ENCODE measurements around the gene TBCD. TPM values are rescaled to one million over a fixed set of nuclear protein-coding genes. Genes with fewer than 3 reads are reported as not detected.

The TBCD gene
- total RNA-seq, 2 donors from 2014 or later: 64.0 to 123 TPM

DNA sequence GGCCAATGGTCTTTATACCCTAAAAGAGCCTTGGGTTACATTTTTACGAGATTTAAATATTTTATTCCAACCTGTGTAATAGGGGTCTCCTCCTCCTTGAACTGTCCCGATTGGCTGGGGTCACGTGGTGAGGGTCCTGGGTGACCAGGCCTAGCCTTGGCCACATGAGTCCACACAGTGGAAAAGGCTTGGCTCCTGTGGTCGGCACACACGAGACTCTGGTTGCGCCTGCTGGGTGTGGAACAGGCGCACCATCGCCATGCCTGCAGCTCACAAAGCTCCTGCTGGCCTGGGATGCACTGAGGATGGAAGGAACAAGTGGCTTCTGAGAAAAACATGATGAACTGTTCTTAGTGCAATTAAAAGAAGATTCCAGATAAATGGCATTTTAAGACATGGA lies 191.9 kb downstream of the TBCD start:
- no peak for DNase-seq (ENCODE audit: low spot score)
- no peak overlapping the region for H3K27ac ChIP-seq
- no peaks in the 10 kb centered on the region for H3K27me3 ChIP-seq (replicated peaks; ENCODE audit: insufficient read depth)
- intact Hi-C loops (cut with DNase I): no loop called here
- no peak overlapping the region for H3K4me3 ChIP-seq
- H3K36me3 ChIP-seq: peaks cover 8 to 22% of the 10 kb centered on the region in 2 donors
- no peaks in the 10 kb centered on the region for H3K9me3 ChIP-seq
- TF ChIP-seq POLR2A (IDR thresholded peaks at IDR 0.05) (no peak), POLR2AphosphoS5 (IDR thresholded peaks at IDR 0.05) (no peak)
- TF ChIP-seq, protein P1, sequence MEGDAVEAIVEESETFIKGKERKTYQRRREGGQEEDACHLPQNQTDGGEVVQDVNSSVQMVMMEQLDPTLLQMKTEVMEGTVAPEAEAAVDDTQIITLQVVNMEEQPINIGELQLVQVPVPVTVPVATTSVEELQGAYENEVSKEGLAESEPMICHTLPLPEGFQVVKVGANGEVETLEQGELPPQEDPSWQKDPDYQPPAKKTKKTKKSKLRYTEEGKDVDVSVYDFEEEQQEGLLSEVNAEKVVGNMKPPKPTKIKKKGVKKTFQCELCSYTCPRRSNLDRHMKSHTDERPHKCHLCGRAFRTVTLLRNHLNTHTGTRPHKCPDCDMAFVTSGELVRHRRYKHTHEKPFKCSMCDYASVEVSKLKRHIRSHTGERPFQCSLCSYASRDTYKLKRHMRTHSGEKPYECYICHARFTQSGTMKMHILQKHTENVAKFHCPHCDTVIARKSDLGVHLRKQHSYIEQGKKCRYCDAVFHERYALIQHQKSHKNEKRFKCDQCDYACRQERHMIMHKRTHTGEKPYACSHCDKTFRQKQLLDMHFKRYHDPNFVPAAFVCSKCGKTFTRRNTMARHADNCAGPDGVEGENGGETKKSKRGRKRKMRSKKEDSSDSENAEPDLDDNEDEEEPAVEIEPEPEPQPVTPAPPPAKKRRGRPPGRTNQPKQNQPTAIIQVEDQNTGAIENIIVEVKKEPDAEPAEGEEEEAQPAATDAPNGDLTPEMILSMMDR (IDR thresholded peaks at IDR 0.05): no peak
- 90% methylated on average over 8 of the region's 8 CpGs for WGBS
- H3K4me1 ChIP-seq (replicated peaks): no peaks in the 10 kb centered on the region

DNA sequence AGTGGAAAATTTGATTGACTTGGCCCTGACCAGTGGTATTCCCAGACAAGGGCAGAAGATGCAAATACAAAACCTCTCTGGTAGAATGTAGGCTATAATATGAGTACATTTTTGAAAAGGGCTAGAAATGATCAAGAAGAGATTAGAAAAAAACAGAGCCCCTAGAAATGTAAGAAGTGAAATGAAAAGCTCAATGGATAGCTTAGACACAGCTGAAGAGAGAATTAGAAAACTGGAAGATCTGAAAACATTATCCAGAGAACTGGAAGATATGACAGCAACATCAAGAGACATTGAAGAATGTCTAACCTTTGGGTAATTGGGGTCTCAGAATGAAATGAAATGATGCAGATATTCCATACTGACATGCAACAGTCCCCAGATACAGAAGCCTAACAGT lies 193.1 kb downstream of the TBCD start:
- intact Hi-C loops (cut with DNase I): no loop called here
- TF ChIP-seq POLR2A (IDR thresholded peaks at IDR 0.05) (no peak), POLR2AphosphoS5 (IDR thresholded peaks at IDR 0.05) (no peak)
- TF ChIP-seq, protein P1 (IDR thresholded peaks at IDR 0.05): no peak
- Histone ChIP-seq H3K36me3 (peaks cover 8 to 22% of the 10 kb centered on the region in 2 donors), H3K27me3 (replicated peaks; ENCODE audit: insufficient read depth) (no peaks in the 10 kb centered on the region), H3K4me3 (no peak overlapping the region), H3K9me3 (no peaks in the 10 kb centered on the region), H3K4me1 (replicated peaks) (no peaks in the 10 kb centered on the region), H3K27ac (no peak overlapping the region)
- no peak for DNase-seq (ENCODE audit: low spot score)

DNA sequence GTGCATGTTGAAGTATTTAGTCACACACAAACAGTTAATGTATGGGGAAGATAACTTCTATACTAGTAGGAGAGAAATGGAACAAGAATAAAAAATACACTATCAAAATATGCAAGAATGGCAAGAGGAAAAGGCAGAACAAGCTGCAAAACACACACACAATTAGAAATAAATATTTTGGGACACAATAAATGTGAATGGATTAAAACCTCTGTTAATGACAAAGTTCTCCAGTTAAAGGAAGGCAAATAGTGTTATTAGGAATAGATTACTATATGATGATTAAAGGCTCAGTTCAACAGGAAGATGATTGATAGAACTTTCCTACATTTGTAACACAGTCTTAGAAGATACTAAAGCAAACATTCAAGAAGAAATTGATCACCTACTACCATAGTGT lies 194.2 kb downstream of the TBCD start:
- Histone ChIP-seq H3K27me3 (replicated peaks; ENCODE audit: insufficient read depth) (no peaks in the 10 kb centered on the region), H3K36me3 (peaks cover 8 to 22% of the 10 kb centered on the region in 2 donors), H3K4me1 (replicated peaks) (no peaks in the 10 kb centered on the region), H3K27ac (no peak overlapping the region), H3K9me3 (no peaks in the 10 kb centered on the region), H3K4me3 (no peak overlapping the region)
- intact Hi-C loops (cut with DNase I): no loop called here
- TF ChIP-seq, protein P1 (IDR thresholded peaks at IDR 0.05): no peak
- no peak for TF ChIP-seq POLR2A (IDR thresholded peaks at IDR 0.05)
- TF ChIP-seq POLR2AphosphoS5 (IDR thresholded peaks at IDR 0.05): no peak
- no peak for DNase-seq (ENCODE audit: low spot score)

DNA sequence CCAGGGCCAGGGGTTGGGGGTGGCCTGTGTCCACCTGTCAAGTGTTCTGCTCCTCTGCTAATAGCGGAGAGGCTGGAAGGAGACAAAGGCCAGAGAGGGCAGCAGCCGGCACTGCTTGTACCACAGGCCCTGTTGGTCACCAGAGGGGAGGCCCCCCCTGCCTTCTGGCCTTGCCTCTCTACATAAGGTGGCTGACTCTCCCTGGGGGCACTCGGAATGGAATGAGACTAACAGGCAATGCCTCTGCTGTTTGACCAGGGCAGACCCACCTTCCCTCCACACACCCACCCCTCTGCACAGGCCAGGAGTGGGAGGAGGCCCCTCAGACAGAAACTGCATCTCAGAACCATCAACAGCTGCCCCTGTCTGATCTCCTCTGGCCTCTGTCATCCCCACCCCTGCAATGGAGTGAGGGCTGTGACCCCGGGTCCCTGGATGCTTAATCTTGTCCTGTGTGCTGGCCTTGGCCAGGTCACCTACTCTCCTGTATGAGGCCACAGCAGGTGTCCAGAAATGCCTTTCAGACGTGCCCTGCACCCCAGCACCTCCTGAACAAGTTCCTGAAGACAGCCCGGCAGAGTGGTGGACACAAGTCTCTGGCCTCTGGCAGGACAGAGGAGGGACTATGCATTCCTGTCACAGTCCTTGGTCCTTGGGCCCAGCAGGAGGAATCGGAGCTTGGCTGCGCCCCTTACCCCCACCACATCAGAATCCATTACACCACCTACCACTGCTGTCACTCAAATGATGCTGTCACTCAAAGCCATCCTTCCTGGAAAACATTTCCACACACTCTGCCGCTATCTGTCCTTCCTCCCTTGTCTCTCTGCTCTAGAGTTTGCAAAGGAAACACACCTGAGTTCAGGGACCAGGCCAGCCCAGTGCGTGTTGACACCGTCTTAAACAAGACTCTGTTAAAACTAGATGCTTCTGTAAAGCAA lies 195.5 kb downstream of the TBCD start:
- Histone ChIP-seq H3K4me3 (no peak overlapping the region), H3K27ac (no peak overlapping the region), H3K27me3 (replicated peaks; ENCODE audit: insufficient read depth) (no peaks in the 10 kb centered on the region), H3K36me3 (peaks cover 8 to 15% of the 10 kb centered on the region in 2 donors), H3K9me3 (no peaks in the 10 kb centered on the region), H3K4me1 (replicated peaks) (no peaks in the 10 kb centered on the region)
- TF ChIP-seq POLR2A (IDR thresholded peaks at IDR 0.05) (no peak), POLR2AphosphoS5 (IDR thresholded peaks at IDR 0.05) (no peak)
- TF ChIP-seq, protein P1 (IDR thresholded peaks at IDR 0.05): no peak
- no peak for DNase-seq (ENCODE audit: low spot score)
- intact Hi-C loops (cut with DNase I): no loop called here
- WGBS: 96% methylated on average over 11 of the region's 11 CpGs

DNA sequence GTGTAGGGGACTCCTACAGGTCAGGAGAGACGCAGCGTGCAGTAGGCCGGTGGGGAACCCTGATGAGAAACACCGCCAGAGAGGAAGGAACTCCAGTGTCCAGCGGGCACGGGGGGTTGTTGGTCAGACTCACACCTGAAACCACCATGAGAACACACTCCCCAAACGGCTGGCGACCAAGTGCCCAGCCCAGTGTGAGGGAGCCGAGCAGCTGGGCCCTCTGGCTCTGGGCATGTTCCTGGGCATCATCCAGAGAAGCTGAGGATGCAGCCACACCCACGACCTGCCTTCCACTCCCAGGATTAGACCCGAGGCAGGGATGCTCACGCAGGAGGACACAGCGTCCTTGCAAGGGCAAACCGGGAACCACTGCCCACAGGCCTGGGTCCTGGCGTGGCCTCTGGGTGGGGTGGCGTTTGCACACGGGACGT lies 196.2 kb downstream of the TBCD start:
- DNase-seq (ENCODE audit: low spot score): no peak
- no peak overlapping the region for H3K27ac ChIP-seq
- no peaks in the 10 kb centered on the region for H3K9me3 ChIP-seq
- H3K27me3 ChIP-seq (replicated peaks; ENCODE audit: insufficient read depth): no peaks in the 10 kb centered on the region
- WGBS: 95% methylated on average over 18 of the region's 18 CpGs
- no peak for TF ChIP-seq POLR2AphosphoS5 (IDR thresholded peaks at IDR 0.05)
- TF ChIP-seq, protein P1 (IDR thresholded peaks at IDR 0.05): no peak
- no peak for TF ChIP-seq POLR2A (IDR thresholded peaks at IDR 0.05)
- H3K4me1 ChIP-seq (replicated peaks): no peaks in the 10 kb centered on the region
- peaks cover 8% of the 10 kb centered on the region in 2 donors for H3K36me3 ChIP-seq
- intact Hi-C loops (cut with DNase I): no loop called here
- no peak overlapping the region for H3K4me3 ChIP-seq
